ENCODE measurements around the gene SPTBN4. TPM values are rescaled to one million over a fixed set of nuclear protein-coding genes. Genes with fewer than 3 reads are reported as not detected.
"Not testable (repeated sequence)": the region's sequence is repeated elsewhere in the genome, so short reads cannot be mapped to it uniquely, and the experiment has no call there.

SPTBN4 gene
- total RNA-seq, 1 donor from 2014 or later: 0.17 TPM

GRCh38 chr19:40589591-40590429 is 123.0 kb downstream of the SPTBN4 start:
- DNase-seq: no peak

- DNase-seq: no peak
These were observed 123.9 kb downstream of the SPTBN4 start for GRCh38 chr19:40590464-40591265.

DNA sequence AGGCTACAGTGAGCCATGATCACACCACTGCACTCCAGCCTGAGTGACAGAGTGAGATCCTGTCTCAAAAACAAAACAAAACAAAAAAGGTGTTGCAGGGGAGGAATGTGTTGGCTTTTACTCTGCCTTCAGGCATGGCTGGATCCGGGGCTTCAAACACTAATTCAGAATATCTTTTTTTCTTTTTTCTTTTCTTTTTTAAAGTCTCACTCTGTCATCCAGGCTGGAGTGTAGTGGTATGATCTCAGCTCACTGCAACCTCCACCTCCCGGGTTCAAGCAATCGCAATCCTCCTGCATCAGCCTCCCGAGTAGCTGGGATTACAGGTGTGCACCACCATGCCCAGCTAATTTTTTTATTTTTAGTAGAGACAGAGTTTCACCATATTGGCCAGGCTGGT is 124.9 kb downstream of the SPTBN4 start:
- DNase-seq: not testable (repeated sequence)

DNA sequence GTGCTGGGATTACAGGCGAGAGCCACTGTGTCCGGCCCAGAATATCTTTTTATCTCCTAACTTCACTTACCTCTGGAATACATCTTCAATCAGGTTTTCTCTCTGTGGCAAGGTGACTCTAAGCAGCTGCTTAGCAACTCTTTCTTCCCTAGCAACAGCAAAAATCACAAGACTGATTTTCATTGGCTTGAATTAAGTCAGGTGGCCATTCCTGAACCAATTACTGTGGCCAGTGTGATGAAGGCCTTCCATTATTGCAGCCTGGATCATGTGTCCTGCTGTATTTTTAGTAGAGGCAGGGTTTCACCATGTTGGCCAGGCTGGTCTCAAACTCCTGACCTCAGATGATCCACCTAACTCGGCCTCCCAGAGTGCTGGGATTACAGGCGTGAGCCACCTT is 125.4 kb downstream of the SPTBN4 start:
- peak; percentile 78 for DNase-seq

- no peak for DNase-seq
These were observed 127.5 kb downstream of the SPTBN4 start for GRCh38 chr19:40594255-40594654.

- DNase-seq: no peak
These were observed 127.9 kb downstream of the SPTBN4 start for GRCh38 chr19:40594657-40595091.

DNA sequence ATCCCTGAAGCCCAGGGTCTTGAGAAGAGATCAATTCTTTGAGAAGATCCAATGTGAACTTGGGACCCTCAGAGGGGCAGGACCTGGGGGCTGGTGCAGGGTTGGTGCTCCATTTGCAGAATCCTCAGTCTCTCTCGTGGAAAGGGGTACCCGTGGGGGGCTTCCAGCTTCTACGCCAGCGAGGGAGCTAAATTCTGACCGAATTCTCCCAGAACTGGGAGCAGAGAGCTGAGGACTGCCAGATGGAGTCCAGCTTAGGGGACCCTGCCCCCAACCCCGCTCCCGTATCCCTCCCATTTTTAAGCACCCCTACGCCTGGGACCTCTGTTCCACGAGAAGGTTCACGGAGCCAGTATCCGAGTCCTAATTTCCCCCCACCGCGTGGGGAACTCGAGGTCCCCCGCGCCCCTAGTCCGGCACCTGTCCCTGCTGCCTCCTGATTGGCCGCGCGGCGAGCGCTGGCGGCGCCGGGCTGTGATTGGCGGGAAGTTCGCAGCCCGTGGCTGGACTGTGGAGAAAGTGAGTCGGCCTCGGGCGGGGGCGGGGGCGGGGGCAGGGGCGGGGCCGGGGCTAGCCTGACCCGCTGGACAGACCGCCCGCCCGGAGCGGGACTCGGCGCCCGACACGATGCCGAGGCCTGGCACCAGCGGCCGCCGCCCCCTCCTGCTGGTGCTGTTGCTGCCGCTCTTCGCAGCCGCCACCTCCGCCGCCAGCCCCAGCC is 130.0 kb downstream of the SPTBN4 start:
- peak; percentile 74 for DNase-seq

DNA sequence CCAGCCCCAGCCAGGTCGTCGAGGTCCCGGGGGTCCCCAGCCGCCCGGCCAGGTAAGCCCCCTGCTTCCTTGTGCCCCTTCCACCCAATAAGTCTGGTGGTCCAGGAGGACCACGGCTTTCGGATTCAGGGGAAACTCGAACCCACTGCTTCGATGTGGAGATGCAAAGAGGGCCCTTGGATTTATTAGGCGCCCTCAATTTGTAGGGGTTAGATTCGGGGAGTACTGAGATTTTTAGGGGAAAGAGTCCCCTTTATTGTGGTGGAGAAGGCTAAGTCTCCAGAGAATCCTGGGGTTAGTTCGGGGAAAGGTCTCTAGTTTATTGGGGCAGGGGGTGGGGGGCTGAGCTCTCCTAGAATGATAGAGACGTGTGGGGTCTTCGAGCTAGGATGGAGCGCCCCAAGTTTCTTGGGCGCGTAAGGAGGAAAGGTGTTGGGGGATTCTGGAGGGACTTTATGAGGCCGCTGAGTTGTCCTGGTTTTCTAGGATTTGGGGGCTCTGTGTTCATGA is 130.6 kb downstream of the SPTBN4 start:
- no peak for DNase-seq

DNA sequence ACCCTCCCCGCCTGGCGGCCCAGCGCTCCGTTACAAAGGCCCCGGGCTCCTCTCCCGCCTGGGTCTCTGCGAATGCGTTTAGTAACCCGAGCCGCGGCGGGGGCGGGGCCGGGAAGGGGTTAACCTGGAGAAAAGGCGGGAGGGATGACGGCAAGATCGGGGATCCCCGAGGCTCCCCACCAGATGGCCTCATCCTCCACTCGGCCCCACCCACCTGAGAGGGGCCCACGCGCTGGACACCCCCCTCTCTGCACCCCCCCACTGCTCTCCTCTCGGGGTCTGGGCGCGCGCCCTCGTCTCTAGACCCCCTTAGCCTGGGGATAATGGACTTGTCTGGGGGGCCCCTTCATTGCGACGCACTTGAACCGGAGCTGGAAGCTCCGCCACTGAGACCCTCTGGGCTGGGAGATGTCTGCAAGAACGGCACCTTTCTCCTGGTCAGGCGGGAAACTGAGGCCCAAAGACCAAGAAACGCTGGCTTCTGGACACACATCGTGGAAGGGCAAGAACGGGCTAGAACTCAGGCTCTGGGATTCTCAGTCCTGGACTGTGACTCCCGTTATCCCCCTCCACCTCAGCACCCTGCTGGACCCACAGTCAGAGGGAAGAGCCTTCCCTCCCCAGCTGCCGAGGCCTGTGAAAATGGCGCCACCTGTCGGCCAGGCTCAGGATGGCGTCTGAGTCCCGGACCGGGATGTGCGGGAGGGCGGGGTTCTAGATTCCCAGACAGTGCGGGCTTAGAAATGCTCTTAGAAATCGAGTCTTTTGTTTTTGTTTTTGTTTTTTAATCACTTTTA is 131.5 kb downstream of the SPTBN4 start:
- peak; percentile 89 for DNase-seq

- DNase-seq: no peak
These were observed 132.1 kb downstream of the SPTBN4 start for GRCh38 chr19:40598918-40599307.

DNA sequence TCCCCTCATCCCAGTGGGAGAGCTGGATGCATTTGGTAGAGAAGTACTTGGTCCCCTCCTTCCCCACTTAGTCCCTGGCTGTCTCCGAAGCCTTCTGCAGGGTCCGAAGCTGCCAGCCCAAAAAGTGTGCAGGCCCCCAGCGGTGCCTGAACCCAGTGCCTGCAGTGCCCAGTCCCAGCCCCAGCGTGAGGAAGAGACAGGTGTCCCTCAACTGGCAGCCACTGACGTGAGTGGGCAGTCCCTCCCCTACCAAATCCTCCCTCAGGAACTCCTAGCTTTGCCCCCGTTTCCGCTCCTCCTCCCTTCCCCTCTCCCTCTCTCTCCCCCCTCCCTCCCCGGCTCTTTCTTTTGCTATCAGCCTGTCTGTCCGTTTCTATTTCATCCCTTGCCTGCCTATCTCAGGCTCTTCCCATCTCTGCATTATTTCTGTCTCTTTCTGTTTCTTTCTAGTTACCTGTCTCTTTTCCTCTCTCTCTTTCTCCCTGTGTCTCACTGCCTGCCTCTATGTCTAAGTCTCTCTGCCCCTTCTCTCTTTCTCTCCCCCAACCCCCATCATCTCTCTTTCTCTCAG is 132.6 kb downstream of the SPTBN4 start:
- no peak for DNase-seq

GRCh38 chr19:40599902-40600569 is 133.2 kb downstream of the SPTBN4 start:
- DNase-seq: no peak

GRCh38 chr19:40600570-40601133 is 133.9 kb downstream of the SPTBN4 start:
- DNase-seq: no peak

GRCh38 chr19:40601134-40601974 is 134.6 kb downstream of the SPTBN4 start, which contains the start of gene LTBP4:
Gene LTBP4 (plus strand): TSS chr19:40601369. CDS start chr19:40601388, 19 bp downstream.
- peak; percentile 43 for DNase-seq

- no peak for DNase-seq
These were observed 136.2 kb downstream of the SPTBN4 start for GRCh38 chr19:40603071-40603388.

DNA sequence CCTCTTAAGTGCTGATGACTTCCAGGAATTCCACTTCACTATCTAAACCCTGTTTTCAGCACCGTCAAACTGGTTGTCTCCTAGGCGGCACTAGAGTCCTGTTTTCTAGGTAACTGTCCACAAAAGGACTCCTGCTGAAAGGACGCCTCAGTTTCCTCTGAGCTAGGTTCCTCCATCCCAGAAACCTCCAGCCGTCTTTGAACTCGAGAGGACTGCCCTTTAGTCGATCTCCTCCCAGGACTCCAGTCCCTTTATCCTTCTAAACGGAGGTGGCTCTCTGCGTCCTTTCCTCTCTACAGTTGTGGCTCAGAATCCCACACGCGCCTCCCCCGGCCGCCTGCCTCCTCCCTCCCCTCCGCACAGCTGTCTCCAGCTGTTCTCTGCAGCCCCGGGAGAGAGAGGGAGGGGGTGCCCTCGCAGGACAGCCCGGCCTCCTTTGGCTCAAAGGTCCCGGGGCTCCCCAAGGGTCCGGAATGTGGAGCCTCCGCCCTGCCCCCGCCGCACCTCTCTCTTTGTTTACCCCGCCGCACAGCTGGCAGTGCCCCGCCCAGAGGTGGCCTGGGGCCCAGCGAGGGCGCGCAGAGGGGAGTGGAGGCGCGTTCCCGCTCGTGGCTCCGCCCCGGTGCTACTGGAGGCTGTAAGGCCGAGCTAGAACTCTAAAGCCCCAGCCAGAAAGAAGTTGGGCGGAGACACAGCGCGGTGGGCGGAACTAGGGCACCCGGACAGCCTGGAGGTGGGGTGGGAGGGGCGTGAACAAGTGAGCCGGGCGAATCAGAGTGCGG is 136.8 kb downstream of the SPTBN4 start:
- DNase-seq: peak; percentile 91

- no peak for DNase-seq
These were observed 137.4 kb downstream of the SPTBN4 start for GRCh38 chr19:40604171-40604646.

DNA sequence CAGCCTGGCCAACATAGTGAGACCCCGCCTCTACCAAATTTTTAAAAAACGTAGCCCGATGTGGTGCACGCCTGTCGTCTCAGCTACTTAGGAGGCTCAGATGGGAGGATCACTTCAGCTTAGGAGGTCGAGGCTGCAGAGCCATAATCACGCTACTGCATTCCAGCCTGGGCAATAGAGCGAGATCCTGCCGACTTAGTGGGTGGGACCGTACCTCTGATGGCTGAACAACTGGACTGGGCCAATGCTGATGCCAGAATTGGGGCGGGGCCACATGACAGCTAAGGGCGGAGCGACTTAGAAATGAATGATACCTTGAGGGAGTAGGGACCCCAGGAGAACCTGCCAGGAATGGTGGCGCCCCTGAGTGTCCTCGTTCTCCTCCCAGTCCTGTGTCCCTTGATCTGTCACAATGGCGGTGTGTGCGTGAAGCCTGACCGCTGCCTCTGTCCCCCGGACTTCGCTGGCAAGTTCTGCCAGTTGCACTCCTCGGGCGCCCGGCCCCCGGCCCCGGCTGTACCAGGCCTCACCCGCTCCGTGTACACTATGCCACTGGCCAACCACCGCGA is 137.9 kb downstream of the SPTBN4 start:
- DNase-seq: no peak

Measured in dermis blood vessel endothelial cell (primary cell).